ENCODE data around the gene PAK2. TPM values are rescaled to one million over a fixed set of nuclear protein-coding genes. Genes with fewer than 3 reads are reported as not detected.
"Not testable (repeated sequence)": the region's sequence is repeated elsewhere in the genome, so short reads cannot be mapped to it uniquely, and the experiment has no call there.

PAK2 gene
- polyA plus RNA-seq, 10 donors = 45.2 to 66.3 (median 53.6) TPM

- DNase-seq = not testable (repeated sequence)
Measured at GRCh38 chr3:196839351-196839750, 99.7 kb downstream of the PAK2 start.

GRCh38 chr3:196842567-196843434 lies 103.1 kb downstream of the PAK2 start:
- DNase-seq = no peak

- no peak for DNase-seq
Measured at GRCh38 chr3:196843435-196844110, 103.9 kb downstream of the PAK2 start.

- DNase-seq = not testable (repeated sequence)
Measured at GRCh38 chr3:196844235-196845219, 104.9 kb downstream of the PAK2 start.

GRCh38 chr3:196848375-196848774 lies 108.7 kb downstream of the PAK2 start:
- not testable (repeated sequence) for DNase-seq

- DNase-seq = no peak
Measured at GRCh38 chr3:196849180-196849741, 109.6 kb downstream of the PAK2 start.

- not testable (repeated sequence) for DNase-seq
Measured at GRCh38 chr3:196863000-196863399, 123.3 kb downstream of the PAK2 start.

GRCh38 chr3:196867155-196867506 lies 127.5 kb downstream of the PAK2 start:
- no peak for DNase-seq

GRCh38 chr3:196867507-196868296 lies 128.0 kb downstream of the PAK2 start, which contains the start of gene SENP5:
Gene SENP5 (plus strand): TSS chr3:196867920. CDS start chr3:196885182, 17,262 bp downstream.
- DNase-seq = peak; percentile 90 to 97 (median 94)

- no peak for DNase-seq
Measured at GRCh38 chr3:196868297-196868661, 128.6 kb downstream of the PAK2 start.

GRCh38 chr3:196872316-196872715 lies 132.7 kb downstream of the PAK2 start:
- DNase-seq = no peak

- not testable (repeated sequence) for DNase-seq
Measured at GRCh38 chr3:196874511-196875094, 134.9 kb downstream of the PAK2 start.

- no peak for DNase-seq
Measured at GRCh38 chr3:196875258-196875657, 135.6 kb downstream of the PAK2 start.

Other genes with a start within 250 kb of the PAK2 start
- gene RNF168, start 236.1 kb upstream of the PAK2 start, polyA plus RNA-seq (ENCODE audit: insufficient read length in 10 of 10) = 10 to 100 TPM in 5 of 10 donors, 1 to 10 TPM in 5; 7.1 to 11.9 (median 10.0) TPM
- 1 to 10 TPM; 1.2 to 6.4 (median 1.9) TPM for gene SMCO1, start 224.5 kb upstream of the PAK2 start, polyA plus RNA-seq (ENCODE audit: insufficient read length in 10 of 10)
- 10 to 100 TPM in 7 of 10 donors, 1 to 10 TPM in 3; 7.0 to 11.7 (median 10.4) TPM for gene WDR53, start 171.3 kb upstream of the PAK2 start, polyA plus RNA-seq (ENCODE audit: insufficient read length in 10 of 10)
- 10 to 100 TPM; 12.6 to 19.5 (median 14.6) TPM for gene FBXO45, start 171.2 kb upstream of the PAK2 start, polyA plus RNA-seq (ENCODE audit: insufficient read length in 10 of 10)
- gene NRROS, start 100.2 kb upstream of the PAK2 start, polyA plus RNA-seq (ENCODE audit: insufficient read length in 10 of 10) = 1 to 10 TPM; 3.9 to 6.8 (median 5.3) TPM
- 1 to 10 TPM; 1.6 to 4.4 (median 1.9) TPM for gene CEP19, start 27.6 kb upstream of the PAK2 start, polyA plus RNA-seq (ENCODE audit: insufficient read length in 10 of 10)
- gene PIGX, start 27.5 kb upstream of the PAK2 start, polyA plus RNA-seq (ENCODE audit: insufficient read length in 10 of 10) = 10 to 100 TPM; 13.6 to 23.2 (median 17.5) TPM
- gene SENP5, start 128.1 kb downstream of the PAK2 start, polyA plus RNA-seq (ENCODE audit: insufficient read length in 10 of 10) = 10 to 100 TPM; 12.9 to 25.3 (median 16.7) TPM
- gene NCBP2, start 202.7 kb downstream of the PAK2 start, polyA plus RNA-seq (ENCODE audit: insufficient read length in 10 of 10) = 10 to 100 TPM; 63.1 to 95.3 (median 73.6) TPM
- gene PIGZ, start 229.0 kb downstream of the PAK2 start, polyA plus RNA-seq (ENCODE audit: insufficient read length in 10 of 10) = 1 to 10 TPM in 6 of 10 donors, under 1 TPM in 4; 0.54 to 1.7 (median 1.0) TPM